Loucy (cell line): Measurements from ENCODE around the gene ATRNL1.

Experiments
- EZH2phosphoT487 ChIP-seq: fragments of 200-600 bp; IDR thresholded peaks from 2 replicates; pipeline ENCODE4 v1.6.1; 2018; ENCODE audit warnings: antibody characterized with exemption, mild to moderate bottlenecking, moderate library complexity, borderline replicate concordance
- TF ChIP-seq, protein P1 (sequence below): fragments of 200-600 bp; sonication (generic); conservative IDR thresholded peaks from 2 replicates; pipeline ENCODE4 v1.5.1; 2014; ENCODE audit warnings: mild to moderate bottlenecking, antibody characterized with exemption, low read length

- TF ChIP-seq, protein P1, sequence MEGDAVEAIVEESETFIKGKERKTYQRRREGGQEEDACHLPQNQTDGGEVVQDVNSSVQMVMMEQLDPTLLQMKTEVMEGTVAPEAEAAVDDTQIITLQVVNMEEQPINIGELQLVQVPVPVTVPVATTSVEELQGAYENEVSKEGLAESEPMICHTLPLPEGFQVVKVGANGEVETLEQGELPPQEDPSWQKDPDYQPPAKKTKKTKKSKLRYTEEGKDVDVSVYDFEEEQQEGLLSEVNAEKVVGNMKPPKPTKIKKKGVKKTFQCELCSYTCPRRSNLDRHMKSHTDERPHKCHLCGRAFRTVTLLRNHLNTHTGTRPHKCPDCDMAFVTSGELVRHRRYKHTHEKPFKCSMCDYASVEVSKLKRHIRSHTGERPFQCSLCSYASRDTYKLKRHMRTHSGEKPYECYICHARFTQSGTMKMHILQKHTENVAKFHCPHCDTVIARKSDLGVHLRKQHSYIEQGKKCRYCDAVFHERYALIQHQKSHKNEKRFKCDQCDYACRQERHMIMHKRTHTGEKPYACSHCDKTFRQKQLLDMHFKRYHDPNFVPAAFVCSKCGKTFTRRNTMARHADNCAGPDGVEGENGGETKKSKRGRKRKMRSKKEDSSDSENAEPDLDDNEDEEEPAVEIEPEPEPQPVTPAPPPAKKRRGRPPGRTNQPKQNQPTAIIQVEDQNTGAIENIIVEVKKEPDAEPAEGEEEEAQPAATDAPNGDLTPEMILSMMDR: no peak
- no peak for TF ChIP-seq EZH2phosphoT487
Measured at GRCh38 chr10:115744089-115744488, 650.9 kb downstream of the ATRNL1 start.
